ENCODE results near the gene B4GALT3. TPM values are rescaled to one million over a fixed set of nuclear protein-coding genes. Genes with fewer than 3 reads are reported as not detected.

B4GALT3 gene
- total RNA-seq, 1 experiment from 2014 or later: 105 TPM

- no peaks in the 10 kb centered on the region for H3K36me3 ChIP-seq (replicated peaks; ENCODE audit: control insufficient read depth, insufficient read depth, low read length)
- no peaks in the 10 kb centered on the region for H3K27me3 ChIP-seq (ENCODE audit: control insufficient read depth, insufficient read depth, low read length)
- DNase-seq: no peak
- H3K4me3 ChIP-seq (ENCODE audit: insufficient read depth, low read depth, low read length): no peak overlapping the region
Observed at GRCh38 chr1:161145832-161146231, 31.5 kb downstream of the B4GALT3 start.

GRCh38 chr1:161140755-161141400, 36.4 kb downstream of the B4GALT3 start:
- H3K27me3 ChIP-seq (ENCODE audit: control insufficient read depth, insufficient read depth, low read length): no peaks in the 10 kb centered on the region
- no peak for DNase-seq
- no peaks in the 10 kb centered on the region for H3K36me3 ChIP-seq (replicated peaks; ENCODE audit: control insufficient read depth, insufficient read depth, low read length)
- no peak overlapping the region for H3K4me3 ChIP-seq (ENCODE audit: insufficient read depth, low read depth, low read length)

GRCh38 chr1:161139766-161140165, 37.5 kb downstream of the B4GALT3 start:
- DNase-seq: peak; percentile 70
- H3K36me3 ChIP-seq (replicated peaks; ENCODE audit: control insufficient read depth, insufficient read depth, low read length): no peaks in the 10 kb centered on the region
- no peaks in the 10 kb centered on the region for H3K27me3 ChIP-seq (ENCODE audit: control insufficient read depth, insufficient read depth, low read length)
- no peak overlapping the region for H3K4me3 ChIP-seq (ENCODE audit: insufficient read depth, low read depth, low read length)

- DNase-seq: no peak
- Histone ChIP-seq H3K27me3 (ENCODE audit: control insufficient read depth, insufficient read depth, low read length) (no peaks in the 10 kb centered on the region), H3K36me3 (replicated peaks; ENCODE audit: control insufficient read depth, insufficient read depth, low read length) (no peaks in the 10 kb centered on the region), H3K4me3 (ENCODE audit: insufficient read depth, low read depth, low read length) (no peak overlapping the region)
Observed at GRCh38 chr1:161138431-161138830, 38.9 kb downstream of the B4GALT3 start.

GRCh38 chr1:161137881-161138280, 39.4 kb downstream of the B4GALT3 start:
- no peak for DNase-seq

GRCh38 chr1:161133220-161133740, 44.0 kb downstream of the B4GALT3 start:
- no peaks in the 10 kb centered on the region for H3K27me3 ChIP-seq (ENCODE audit: control insufficient read depth, insufficient read depth, low read length)
- H3K36me3 ChIP-seq (replicated peaks; ENCODE audit: control insufficient read depth, insufficient read depth, low read length): peaks cover 3% of the 10 kb centered on the region
- peak; percentile 33 for DNase-seq
- H3K4me3 ChIP-seq (ENCODE audit: insufficient read depth, low read depth, low read length): peak overlapping the region; percentile 74

More at GRCh38 chr1:161137881-161138280, 39.4 kb downstream of the B4GALT3 start:
- Histone ChIP-seq H3K4me3 (ENCODE audit: insufficient read depth, low read depth, low read length) (no peak overlapping the region), H3K27me3 (ENCODE audit: control insufficient read depth, insufficient read depth, low read length) (no peaks in the 10 kb centered on the region), H3K36me3 (replicated peaks; ENCODE audit: control insufficient read depth, insufficient read depth, low read length) (no peaks in the 10 kb centered on the region)

- peaks cover 3% of the 10 kb centered on the region for H3K36me3 ChIP-seq (replicated peaks; ENCODE audit: control insufficient read depth, insufficient read depth, low read length)
- H3K27me3 ChIP-seq (ENCODE audit: control insufficient read depth, insufficient read depth, low read length): no peaks in the 10 kb centered on the region
- peak within 1 kb of the TSS; percentile 74 for H3K4me3 ChIP-seq (ENCODE audit: insufficient read depth, low read depth, low read length)
- DNase-seq: peak; percentile 97
Observed at GRCh38 chr1:161132410-161133219, 44.7 kb downstream of the B4GALT3 start, which contains the start of gene DEDD. Gene DEDD, minus strand, starts transcription at chr1:161132667. Its CDS starts 8,205 bp downstream, at chr1:161124462.

GRCh38 chr1:161131523-161132409, 45.5 kb downstream of the B4GALT3 start:
- DNase-seq: no peak
- Histone ChIP-seq H3K4me3 (ENCODE audit: insufficient read depth, low read depth, low read length) (peak overlapping the region; percentile 74), H3K36me3 (replicated peaks; ENCODE audit: control insufficient read depth, insufficient read depth, low read length) (peaks cover 3% of the 10 kb centered on the region), H3K27me3 (ENCODE audit: control insufficient read depth, insufficient read depth, low read length) (no peaks in the 10 kb centered on the region)

- no peak for DNase-seq
- H3K4me3 ChIP-seq (ENCODE audit: insufficient read depth, low read depth, low read length): no peak overlapping the region
- peaks cover 3% of the 10 kb centered on the region for H3K36me3 ChIP-seq (replicated peaks; ENCODE audit: control insufficient read depth, insufficient read depth, low read length)
- no peaks in the 10 kb centered on the region for H3K27me3 ChIP-seq (ENCODE audit: control insufficient read depth, insufficient read depth, low read length)
Observed at GRCh38 chr1:161130266-161130665, 47.0 kb downstream of the B4GALT3 start.

GRCh38 chr1:161128591-161129420, 48.5 kb downstream of the B4GALT3 start:
- Histone ChIP-seq H3K27me3 (ENCODE audit: control insufficient read depth, insufficient read depth, low read length) (no peaks in the 10 kb centered on the region), H3K4me3 (ENCODE audit: insufficient read depth, low read depth, low read length) (no peak overlapping the region), H3K36me3 (replicated peaks; ENCODE audit: control insufficient read depth, insufficient read depth, low read length) (peaks cover 7% of the 10 kb centered on the region)
- DNase-seq: no peak

- no peak for DNase-seq
- Histone ChIP-seq H3K36me3 (replicated peaks; ENCODE audit: control insufficient read depth, insufficient read depth, low read length) (peaks cover 15% of the 10 kb centered on the region), H3K27me3 (ENCODE audit: control insufficient read depth, insufficient read depth, low read length) (no peaks in the 10 kb centered on the region), H3K4me3 (ENCODE audit: insufficient read depth, low read depth, low read length) (no peak overlapping the region)
Observed at GRCh38 chr1:161127649-161128048, 49.7 kb downstream of the B4GALT3 start.

GRCh38 chr1:161122967-161123366, 54.3 kb downstream of the B4GALT3 start:
- Histone ChIP-seq H3K27me3 (ENCODE audit: control insufficient read depth, insufficient read depth, low read length) (no peaks in the 10 kb centered on the region), H3K4me3 (ENCODE audit: insufficient read depth, low read depth, low read length) (no peak overlapping the region), H3K36me3 (replicated peaks; ENCODE audit: control insufficient read depth, insufficient read depth, low read length) (peaks cover 36% of the 10 kb centered on the region)
- DNase-seq: no peak

GRCh38 chr1:161121834-161122233, 55.5 kb downstream of the B4GALT3 start:
- Histone ChIP-seq H3K36me3 (replicated peaks; ENCODE audit: control insufficient read depth, insufficient read depth, low read length) (peaks cover 36% of the 10 kb centered on the region), H3K4me3 (ENCODE audit: insufficient read depth, low read depth, low read length) (no peak overlapping the region), H3K27me3 (ENCODE audit: control insufficient read depth, insufficient read depth, low read length) (no peaks in the 10 kb centered on the region)
- DNase-seq: no peak

Data from H7 (cell line).